ENCODE measurements around the gene CST8.

The CST8 gene

GRCh38 chr20:23475395-23475794 is 15.5 kb upstream of the CST8 start:
- no peaks in the 10 kb centered on the region for H3K79me2 ChIP-seq (ENCODE audit: insufficient read depth, low read length)
- TF ChIP-seq CTCF (conservative IDR thresholded peaks at IDR 0.05; ENCODE audit: low read length) = no peak
- no peak for TF ChIP-seq EZH2phosphoT487 (IDR thresholded peaks at IDR 0.05; ENCODE audit: borderline replicate concordance)
- H3K4me3 ChIP-seq (ENCODE audit: low read length, poor library complexity, severe bottlenecking) = no peak overlapping the region
- H3K9me3 ChIP-seq (ENCODE audit: insufficient read depth, low read depth, low read length) = no peaks in the 10 kb centered on the region; the same call in 1 of the 2 replicates
- H3K4me1 ChIP-seq (ENCODE audit: insufficient read depth, low read length, poor library complexity, severe bottlenecking) = no peaks in the 10 kb centered on the region
- no peaks in the 10 kb centered on the region for H3F3A ChIP-seq (ENCODE audit: low read depth)
- no peaks in the 10 kb centered on the region for H4K20me1 ChIP-seq (ENCODE audit: insufficient read depth, low read length, poor library complexity, severe bottlenecking)
- no peak overlapping the region for H3K4me2 ChIP-seq (ENCODE audit: low read depth, low read length, poor library complexity, severe bottlenecking)
- H2AFZ ChIP-seq (ENCODE audit: low read length) = no peak overlapping the region
- no peak overlapping the region for H3K9ac ChIP-seq (ENCODE audit: low read depth, low read length, poor library complexity, severe bottlenecking)
- no peaks in the 10 kb centered on the region for H3K9me2 ChIP-seq (replicated peaks; ENCODE audit: low read depth, low read length)
- H3K27me3 ChIP-seq (ENCODE audit: insufficient read depth, low read length, poor library complexity, severe bottlenecking) = no peaks in the 10 kb centered on the region
- H3K36me3 ChIP-seq (ENCODE audit: insufficient read depth, low read length) = no peaks in the 10 kb centered on the region

- no peaks in the 10 kb centered on the region for H3K79me2 ChIP-seq (ENCODE audit: insufficient read depth, low read length)
- no peak overlapping the region for H3K4me3 ChIP-seq (ENCODE audit: low read length, poor library complexity, severe bottlenecking)
- no peak overlapping the region for H2AFZ ChIP-seq (ENCODE audit: low read length)
- no peaks in the 10 kb centered on the region for H3K4me1 ChIP-seq (ENCODE audit: insufficient read depth, low read length, poor library complexity, severe bottlenecking)
- H3K9ac ChIP-seq (ENCODE audit: low read depth, low read length, poor library complexity, severe bottlenecking) = no peak overlapping the region
- H3K36me3 ChIP-seq (ENCODE audit: insufficient read depth, low read length) = no peaks in the 10 kb centered on the region
- H3F3A ChIP-seq (ENCODE audit: low read depth) = no peaks in the 10 kb centered on the region
- TF ChIP-seq EZH2phosphoT487 (IDR thresholded peaks at IDR 0.05; ENCODE audit: borderline replicate concordance) (no peak), CTCF (conservative IDR thresholded peaks at IDR 0.05; ENCODE audit: low read length) (no peak)
- H3K9me3 ChIP-seq (ENCODE audit: insufficient read depth, low read depth, low read length) = no peaks in the 10 kb centered on the region; the same call in 1 of the 2 replicates
- H4K20me1 ChIP-seq (ENCODE audit: insufficient read depth, low read length, poor library complexity, severe bottlenecking) = no peaks in the 10 kb centered on the region
- no peaks in the 10 kb centered on the region for H3K9me2 ChIP-seq (replicated peaks; ENCODE audit: low read depth, low read length)
- no peaks in the 10 kb centered on the region for H3K27me3 ChIP-seq (ENCODE audit: insufficient read depth, low read length, poor library complexity, severe bottlenecking)
- no peak overlapping the region for H3K4me2 ChIP-seq (ENCODE audit: low read depth, low read length, poor library complexity, severe bottlenecking)
Measured at GRCh38 chr20:23476015-23476754, 14.7 kb upstream of the CST8 start.

- Histone ChIP-seq H3K9me2 (replicated peaks; ENCODE audit: low read depth, low read length) (no peaks in the 10 kb centered on the region), H3K4me1 (ENCODE audit: insufficient read depth, low read length, poor library complexity, severe bottlenecking) (no peaks in the 10 kb centered on the region), H3K4me3 (ENCODE audit: low read length, poor library complexity, severe bottlenecking) (no peak overlapping the region), H3K4me2 (ENCODE audit: low read depth, low read length, poor library complexity, severe bottlenecking) (no peak overlapping the region), H3K79me2 (ENCODE audit: insufficient read depth, low read length) (no peaks in the 10 kb centered on the region), H3K27me3 (ENCODE audit: insufficient read depth, low read length, poor library complexity, severe bottlenecking) (no peaks in the 10 kb centered on the region), H3K9ac (ENCODE audit: low read depth, low read length, poor library complexity, severe bottlenecking) (no peak overlapping the region), H4K20me1 (ENCODE audit: insufficient read depth, low read length, poor library complexity, severe bottlenecking) (no peaks in the 10 kb centered on the region), H3K36me3 (ENCODE audit: insufficient read depth, low read length) (no peaks in the 10 kb centered on the region), H3F3A (ENCODE audit: low read depth) (no peaks in the 10 kb centered on the region), H3K9me3 (ENCODE audit: insufficient read depth, low read depth, low read length) (no peaks in the 10 kb centered on the region; the same call in 1 of the 2 replicates), H2AFZ (ENCODE audit: low read length) (no peak overlapping the region)
- TF ChIP-seq EZH2phosphoT487 (IDR thresholded peaks at IDR 0.05; ENCODE audit: borderline replicate concordance) = no peak
- TF ChIP-seq CTCF (conservative IDR thresholded peaks at IDR 0.05; ENCODE audit: low read length) = no peak
Measured at GRCh38 chr20:23477223-23477622, 13.7 kb upstream of the CST8 start.

Measured in Loucy (cell line).